DND-41 (cell line): ENCODE results near the gene WFS1.

Experiments
- CTCF ChIP-seq: IDR thresholded peaks from 2 replicates; pipeline ENCODE4 v1.5.1; 2012; ENCODE audit warnings: borderline replicate concordance, low read length, moderate library complexity, mild to moderate bottlenecking; ENCODE audit not compliant: poor library complexity, severe bottlenecking; ENCODE audit errors: extremely low read depth
- EZH2 ChIP-seq: IDR thresholded peaks from 3 replicates; pipeline ENCODE4 v1.6.1; 2012; ENCODE audit warnings: borderline replicate concordance, low read depth, mild to moderate bottlenecking, moderate library complexity, low read length, inconsistent platforms; ENCODE audit not compliant: severe bottlenecking

- TF ChIP-seq CTCF (no peak), EZH2 (no peak)
These were observed 8.5 kb downstream of the WFS1 start for GRCh38 chr4:6277935-6278800.
